Osteoblast (primary cell): ENCODE data around the gene PDGFD. TPM values are rescaled to one million over a fixed set of nuclear protein-coding genes. Genes with fewer than 3 reads are reported as not detected.

Experiments used
- DNase-seq: peaks from one replicate; pipeline ENCODE4 v3.0.0; 2011; ENCODE audit warnings: low spot score, mixed read lengths; ENCODE audit not compliant: insufficient read length; ENCODE audit errors: missing footprints
- H2AFZ ChIP-seq: 2 replicates; pipeline ENCODE4 v1.6.0; 2011; ENCODE audit warnings: mild to moderate bottlenecking, low read length
- H3K27ac ChIP-seq: 2 replicates; pipeline ENCODE4 v1.5.1; 2011; ENCODE audit warnings: mild to moderate bottlenecking, low read depth, low read length, moderate library complexity
- H3K27me3 ChIP-seq: 2 replicates; pipeline ENCODE4 v1.6.0; 2012; ENCODE audit warnings: mild to moderate bottlenecking, control low read depth, inconsistent platforms, low read length, moderate library complexity; ENCODE audit not compliant: insufficient read depth
- H3K36me3 ChIP-seq: 2 replicates; pipeline ENCODE4 v1.5.1; 2011; ENCODE audit warnings: mild to moderate bottlenecking, low read length, control low read depth, moderate library complexity; ENCODE audit not compliant: insufficient read depth
- H3K4me1 ChIP-seq: 2 replicates; pipeline ENCODE4 v1.5.1; 2011; ENCODE audit warnings: mild to moderate bottlenecking, low read length, control low read depth, moderate library complexity; ENCODE audit not compliant: insufficient read depth
- H3K4me2 ChIP-seq: 2 replicates; pipeline ENCODE4 v1.6.0; 2011; ENCODE audit warnings: mild to moderate bottlenecking, low read length; ENCODE audit not compliant: insufficient read depth
- H3K4me3 ChIP-seq: fragments of 200-600 bp; sonication (generic); 3 replicates; pipeline ENCODE4 v1.5.1; 2012; ENCODE audit warnings: mild to moderate bottlenecking, low read length, inconsistent platforms; ENCODE audit not compliant: insufficient read depth
- H3K79me2 ChIP-seq: 2 replicates; pipeline ENCODE4 v1.6.0; 2012; ENCODE audit warnings: mild to moderate bottlenecking, low read length, control low read depth, inconsistent platforms; ENCODE audit not compliant: insufficient read depth
- H3K9me3 ChIP-seq: 2 replicates; pipeline ENCODE4 v1.5.1; 2011; ENCODE audit warnings: low read depth, low read length, control low read depth
- H4K20me1 ChIP-seq: 2 replicates; pipeline ENCODE4 v1.6.0; 2012; ENCODE audit warnings: mild to moderate bottlenecking, low read length, control low read depth; ENCODE audit not compliant: insufficient read depth
- CTCF ChIP-seq: IDR thresholded peaks from 2 replicates; pipeline ENCODE4 v1.5.1; 2011; ENCODE audit warnings: mild to moderate bottlenecking, low read depth, low read length, moderate library complexity; ENCODE audit errors: extremely low read depth
- total RNA-seq: library from RNA; depleted of rRNA; stranded (reverse); fragments of >200 nt; gene quantifications from 2 replicates; pipeline ENCODE4 v1.2.3, GENCODE V29; 2012

Gene PDGFD
- total RNA-seq, 1 donor, result 4.7 TPM

- Histone ChIP-seq H3K4me2 (no peak overlapping the region), H3K27me3 (no peaks in the 10 kb centered on the region), H2AFZ (no peak overlapping the region), H3K9me3 (no peaks in the 10 kb centered on the region), H3K4me1 (no peaks in the 10 kb centered on the region), H3K4me3 (no peak overlapping the region), H3K36me3 (no peaks in the 10 kb centered on the region), H4K20me1 (no peaks in the 10 kb centered on the region), H3K27ac (no peak overlapping the region), H3K79me2 (no peaks in the 10 kb centered on the region)
- DNase-seq, result no peak
- TF ChIP-seq CTCF, result no peak
These were observed 35.1 kb upstream of the PDGFD start for GRCh38 chr11:104199053-104199452.

GRCh38 chr11:104198576-104198975 lies 34.6 kb upstream of the PDGFD start:
- no peak for TF ChIP-seq CTCF

GRCh38 chr11:104191124-104191523 lies 27.2 kb upstream of the PDGFD start:
- peak; percentile 53 for DNase-seq
- H3K27me3 ChIP-seq, result no peaks in the 10 kb centered on the region

More at GRCh38 chr11:104198576-104198975, 34.6 kb upstream of the PDGFD start:
- Histone ChIP-seq H3K27me3 (no peaks in the 10 kb centered on the region), H3K9me3 (no peaks in the 10 kb centered on the region), H3K79me2 (no peaks in the 10 kb centered on the region), H3K4me1 (no peaks in the 10 kb centered on the region), H4K20me1 (no peaks in the 10 kb centered on the region), H3K4me3 (no peak overlapping the region), H3K4me2 (no peak overlapping the region), H2AFZ (no peak overlapping the region), H3K36me3 (no peaks in the 10 kb centered on the region), H3K27ac (no peak overlapping the region)
- no peak for DNase-seq

GRCh38 chr11:104183593-104183992 lies 19.6 kb upstream of the PDGFD start:
- no peaks in the 10 kb centered on the region for H4K20me1 ChIP-seq
- no peaks in the 10 kb centered on the region for H3K79me2 ChIP-seq
- H3K36me3 ChIP-seq, result no peaks in the 10 kb centered on the region
- DNase-seq, result no peak
- no peak for TF ChIP-seq CTCF
- no peaks in the 10 kb centered on the region for H3K27me3 ChIP-seq
- H3K4me3 ChIP-seq, result no peak overlapping the region
- no peaks in the 10 kb centered on the region for H3K9me3 ChIP-seq
- no peak overlapping the region for H2AFZ ChIP-seq
- H3K27ac ChIP-seq, result no peak overlapping the region
- H3K4me2 ChIP-seq, result no peak overlapping the region
- H3K4me1 ChIP-seq, result no peaks in the 10 kb centered on the region

More at GRCh38 chr11:104191124-104191523, 27.2 kb upstream of the PDGFD start:
- no peaks in the 10 kb centered on the region for H4K20me1 ChIP-seq
- no peaks in the 10 kb centered on the region for H3K9me3 ChIP-seq
- H3K4me2 ChIP-seq, result no peak overlapping the region
- no peak overlapping the region for H3K4me3 ChIP-seq
- H3K27ac ChIP-seq, result no peak overlapping the region
- no peaks in the 10 kb centered on the region for H3K79me2 ChIP-seq
- H2AFZ ChIP-seq, result no peak overlapping the region
- no peaks in the 10 kb centered on the region for H3K36me3 ChIP-seq
- no peak for TF ChIP-seq CTCF
- no peaks in the 10 kb centered on the region for H3K4me1 ChIP-seq
